ENCODE data around the gene ARHGAP5. TPM values are rescaled to one million over a fixed set of nuclear protein-coding genes. Genes with fewer than 3 reads are reported as not detected.

Gene ARHGAP5
- total RNA-seq, 1 experiment from 2014 or later = 114 TPM

DNA sequence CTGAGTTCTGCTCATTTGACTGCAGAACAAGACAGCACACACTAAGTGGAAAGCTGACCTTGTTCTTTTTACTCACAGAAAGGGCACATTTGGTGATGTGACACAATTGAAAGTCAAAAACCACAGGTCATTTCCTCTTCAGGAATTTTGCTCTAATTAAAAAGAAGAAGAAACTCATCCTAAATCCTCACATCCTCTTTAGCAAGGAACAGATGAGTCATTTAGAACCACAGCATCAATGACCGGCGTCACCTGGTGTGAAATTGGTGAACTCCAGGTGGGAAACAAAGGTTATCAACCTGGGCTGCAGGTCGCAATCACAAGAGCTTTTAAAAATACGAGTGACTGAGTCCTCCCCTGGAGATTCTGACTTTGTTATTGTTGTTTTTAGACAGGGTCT, 128.9 kb downstream of the ARHGAP5 start:
- Histone ChIP-seq H2AFZ (ENCODE audit: low read length) (no peak overlapping the region), H3K27me3 (ENCODE audit: low read length) (no peaks in the 10 kb centered on the region), H3K36me3 (ENCODE audit: insufficient read depth, low read length) (no peaks in the 10 kb centered on the region), H3K27ac (ENCODE audit: low read length) (no peak overlapping the region), H4K20me1 (ENCODE audit: insufficient read depth, low read depth, low read length) (no peaks in the 10 kb centered on the region), H3K79me2 (ENCODE audit: low read length) (no peaks in the 10 kb centered on the region), H3K4me2 (ENCODE audit: low read depth, low read length, poor library complexity, severe bottlenecking) (no peak overlapping the region), H3K9me3 (ENCODE audit: low read length) (no peaks in the 10 kb centered on the region), H3K4me3 (ENCODE audit: low read length) (no peak overlapping the region), H3K9me2 (replicated peaks; ENCODE audit: insufficient read depth, low read length) (no peaks in the 10 kb centered on the region), H3K4me1 (ENCODE audit: low read length) (peaks cover 32% of the 10 kb centered on the region), H3K9ac (ENCODE audit: low read length) (no peak overlapping the region)
- no peak for DNase-seq

DNA sequence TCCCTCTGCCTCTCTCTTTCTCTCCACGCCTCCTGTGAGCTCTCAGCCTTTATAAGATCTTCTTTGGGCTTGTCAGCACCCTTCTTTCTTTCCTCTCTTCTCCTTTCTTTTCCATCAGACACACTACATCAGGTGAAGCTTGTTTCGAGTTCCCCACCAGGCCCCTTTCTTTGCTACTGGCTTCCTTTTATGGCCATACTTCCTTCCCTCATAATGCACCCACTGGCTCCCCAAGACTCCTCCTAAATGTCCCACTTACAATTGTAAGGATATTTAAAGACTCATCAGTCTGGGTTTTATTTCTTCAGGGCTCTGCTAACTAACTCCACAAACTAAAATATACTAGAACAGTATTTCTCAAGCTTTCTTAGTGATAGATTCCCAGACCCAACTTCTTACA, 129.4 kb downstream of the ARHGAP5 start:
- Histone ChIP-seq H3K79me2 (ENCODE audit: low read length) (no peaks in the 10 kb centered on the region), H3K9me2 (replicated peaks; ENCODE audit: insufficient read depth, low read length) (no peaks in the 10 kb centered on the region), H3K4me3 (ENCODE audit: low read length) (no peak overlapping the region), H3K9ac (ENCODE audit: low read length) (no peak overlapping the region), H3K27me3 (ENCODE audit: low read length) (no peaks in the 10 kb centered on the region), H3K4me2 (ENCODE audit: low read depth, low read length, poor library complexity, severe bottlenecking) (no peak overlapping the region), H4K20me1 (ENCODE audit: insufficient read depth, low read depth, low read length) (no peaks in the 10 kb centered on the region), H3K36me3 (ENCODE audit: insufficient read depth, low read length) (no peaks in the 10 kb centered on the region), H2AFZ (ENCODE audit: low read length) (no peak overlapping the region), H3K27ac (ENCODE audit: low read length) (no peak overlapping the region), H3K9me3 (ENCODE audit: low read length) (no peaks in the 10 kb centered on the region), H3K4me1 (ENCODE audit: low read length) (peaks cover 28% of the 10 kb centered on the region)
- no peak for DNase-seq

- H3K27ac ChIP-seq (ENCODE audit: low read length) = no peak overlapping the region
- no peaks in the 10 kb centered on the region for H3K36me3 ChIP-seq (ENCODE audit: insufficient read depth, low read length)
- no peaks in the 10 kb centered on the region for H3K9me2 ChIP-seq (replicated peaks; ENCODE audit: insufficient read depth, low read length)
- no peaks in the 10 kb centered on the region for H3K27me3 ChIP-seq (ENCODE audit: low read length)
- H4K20me1 ChIP-seq (ENCODE audit: insufficient read depth, low read depth, low read length) = no peaks in the 10 kb centered on the region
- peaks cover 19% of the 10 kb centered on the region for H3K4me1 ChIP-seq (ENCODE audit: low read length)
- DNase-seq = no peak
- H3K4me3 ChIP-seq (ENCODE audit: low read length) = no peak overlapping the region
- no peak overlapping the region for H3K4me2 ChIP-seq (ENCODE audit: low read depth, low read length, poor library complexity, severe bottlenecking)
- no peaks in the 10 kb centered on the region for H3K79me2 ChIP-seq (ENCODE audit: low read length)
- H3K9ac ChIP-seq (ENCODE audit: low read length) = no peak overlapping the region
- H2AFZ ChIP-seq (ENCODE audit: low read length) = no peak overlapping the region
- no peaks in the 10 kb centered on the region for H3K9me3 ChIP-seq (ENCODE audit: low read length)
These were observed 131.4 kb downstream of the ARHGAP5 start for GRCh38 chr14:32208490-32208889.

Small RNAs within 50 kb of the gene (small RNA-seq; reads per million reads assigned to genes)
- 0.20 reads per million for gene RNU6-7
- not detected for gene RNU6-8

Other genes with a start within 250 kb of the ARHGAP5 start
- gene RNU6-7, start 124.7 kb downstream of the ARHGAP5 start, total RNA-seq (2014; rRNA removed; shearing (Covaris generic); ENCODE audit: low replicate concordance) = not detected in 2 replicates
- not detected in 2 replicates for gene RNU6-8, start 126.0 kb downstream of the ARHGAP5 start, total RNA-seq (2014; rRNA removed; shearing (Covaris generic); ENCODE audit: low replicate concordance)